ENCODE data around the gene CSNK2A3. TPM values are rescaled to one million over a fixed set of nuclear protein-coding genes. Genes with fewer than 3 reads are reported as not detected.
A peak's percentile ranks its signal among the peaks of the same experiment; 100 is the strongest.

CSNK2A3 gene
- total and polyA plus RNA-seq, 9 of the 15 experiments (the other 6 are each of a cell fraction or from before 2014, with no cell fraction given), result 0.33 to 6.1 (median 1.8) TPM

DNA sequence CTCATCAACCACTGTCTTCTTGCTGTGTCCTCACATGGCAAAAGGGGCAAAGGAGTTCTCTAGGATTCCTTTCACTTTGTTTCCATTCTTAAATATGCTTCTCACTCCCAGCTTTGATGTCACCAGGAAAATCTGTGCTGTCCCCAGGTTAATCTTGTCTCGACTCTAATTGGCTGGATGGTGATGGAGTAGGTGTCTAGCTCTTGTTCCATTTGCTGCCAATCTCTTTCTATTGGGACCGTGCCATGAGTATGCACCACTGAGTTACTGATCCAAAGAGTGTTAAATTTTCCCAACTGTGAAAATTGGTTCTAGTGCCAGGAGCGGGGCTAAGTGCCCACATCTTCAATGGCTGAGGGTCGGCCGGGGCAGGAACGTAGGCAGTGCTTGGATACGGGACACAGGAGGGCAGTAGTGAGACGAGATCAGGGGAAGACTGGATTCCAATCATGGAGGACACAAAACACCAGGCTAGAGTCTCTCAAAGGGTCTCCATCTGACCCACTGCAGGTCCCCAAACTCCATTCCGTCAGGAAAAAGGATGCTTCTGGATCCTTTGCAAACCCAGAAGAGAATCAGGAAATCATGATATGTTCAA lies 47.7 kb upstream of the CSNK2A3 start (continued):
- TF ChIP-seq, protein P1, sequence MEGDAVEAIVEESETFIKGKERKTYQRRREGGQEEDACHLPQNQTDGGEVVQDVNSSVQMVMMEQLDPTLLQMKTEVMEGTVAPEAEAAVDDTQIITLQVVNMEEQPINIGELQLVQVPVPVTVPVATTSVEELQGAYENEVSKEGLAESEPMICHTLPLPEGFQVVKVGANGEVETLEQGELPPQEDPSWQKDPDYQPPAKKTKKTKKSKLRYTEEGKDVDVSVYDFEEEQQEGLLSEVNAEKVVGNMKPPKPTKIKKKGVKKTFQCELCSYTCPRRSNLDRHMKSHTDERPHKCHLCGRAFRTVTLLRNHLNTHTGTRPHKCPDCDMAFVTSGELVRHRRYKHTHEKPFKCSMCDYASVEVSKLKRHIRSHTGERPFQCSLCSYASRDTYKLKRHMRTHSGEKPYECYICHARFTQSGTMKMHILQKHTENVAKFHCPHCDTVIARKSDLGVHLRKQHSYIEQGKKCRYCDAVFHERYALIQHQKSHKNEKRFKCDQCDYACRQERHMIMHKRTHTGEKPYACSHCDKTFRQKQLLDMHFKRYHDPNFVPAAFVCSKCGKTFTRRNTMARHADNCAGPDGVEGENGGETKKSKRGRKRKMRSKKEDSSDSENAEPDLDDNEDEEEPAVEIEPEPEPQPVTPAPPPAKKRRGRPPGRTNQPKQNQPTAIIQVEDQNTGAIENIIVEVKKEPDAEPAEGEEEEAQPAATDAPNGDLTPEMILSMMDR (IDR thresholded peaks at IDR 0.05 in 2 of 3, conservative IDR thresholded peaks at IDR 0.05 in 1 of 3; ENCODE audit: insufficient read depth in 2 of 3, low read depth in 1 of 3, low read length in 3 of 3), result peak; percentile 41 to 56 (median 52)
- TF ChIP-seq HSF4 (CRISPR knock-in tag; IDR thresholded peaks at IDR 0.05; ENCODE audit: borderline replicate concordance) (no peak), ZNF12 (CRISPR knock-in tag; IDR thresholded peaks at IDR 0.05) (no peak), MEIS2 (IDR thresholded peaks at IDR 0.05; ENCODE audit: partially characterized antibody) (no peak), KDM1A (IDR thresholded peaks at IDR 0.05) (no peak), ZNF76 (CRISPR knock-in tag; IDR thresholded peaks at IDR 0.05; ENCODE audit: borderline replicate concordance) (no peak), RAD21 (CRISPR knock-in tag; conservative IDR thresholded peaks at IDR 0.05 in 1 of 2, IDR thresholded peaks at IDR 0.05 in 1 of 2) (peak; percentile 31 to 58), SMC3 (conservative IDR thresholded peaks at IDR 0.05; ENCODE audit: insufficient read depth, low read depth, low read length) (0 out of 2 replicates have a peak, but pooled peaks have one; percentile 19), NUFIP1 (IDR thresholded peaks at IDR 0.05; ENCODE audit: partially characterized antibody) (no peak), ZKSCAN3 (CRISPR knock-in tag; IDR thresholded peaks at IDR 0.05) (no peak), CBX1 (IDR thresholded peaks at IDR 0.05; ENCODE audit: low read depth) (no peak), KDM2B (CRISPR knock-in tag; IDR thresholded peaks at IDR 0.05) (no peak), SNIP1 (IDR thresholded peaks at IDR 0.05; ENCODE audit: low read depth) (no peak)
- TF ChIP-seq, protein P2, sequence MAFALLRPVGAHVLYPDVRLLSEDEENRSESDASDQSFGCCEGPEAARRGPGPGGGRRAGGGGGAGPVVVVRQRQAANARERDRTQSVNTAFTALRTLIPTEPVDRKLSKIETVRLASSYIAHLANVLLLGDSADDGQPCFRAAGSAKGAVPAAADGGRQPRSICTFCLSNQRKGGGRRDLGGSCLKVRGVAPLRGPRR (CRISPR knock-in tag; IDR thresholded peaks at IDR 0.05), result no peak
- TF ChIP-seq, protein P3, sequence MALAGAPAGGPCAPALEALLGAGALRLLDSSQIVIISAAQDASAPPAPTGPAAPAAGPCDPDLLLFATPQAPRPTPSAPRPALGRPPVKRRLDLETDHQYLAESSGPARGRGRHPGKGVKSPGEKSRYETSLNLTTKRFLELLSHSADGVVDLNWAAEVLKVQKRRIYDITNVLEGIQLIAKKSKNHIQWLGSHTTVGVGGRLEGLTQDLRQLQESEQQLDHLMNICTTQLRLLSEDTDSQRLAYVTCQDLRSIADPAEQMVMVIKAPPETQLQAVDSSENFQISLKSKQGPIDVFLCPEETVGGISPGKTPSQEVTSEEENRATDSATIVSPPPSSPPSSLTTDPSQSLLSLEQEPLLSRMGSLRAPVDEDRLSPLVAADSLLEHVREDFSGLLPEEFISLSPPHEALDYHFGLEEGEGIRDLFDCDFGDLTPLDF (CRISPR knock-in tag; IDR thresholded peaks at IDR 0.05), result no peak

Data from K562 (cell line).